ENCODE data around the gene FAM187B.
A peak's percentile ranks its signal among the peaks of the same experiment; 100 is the strongest.

DNA sequence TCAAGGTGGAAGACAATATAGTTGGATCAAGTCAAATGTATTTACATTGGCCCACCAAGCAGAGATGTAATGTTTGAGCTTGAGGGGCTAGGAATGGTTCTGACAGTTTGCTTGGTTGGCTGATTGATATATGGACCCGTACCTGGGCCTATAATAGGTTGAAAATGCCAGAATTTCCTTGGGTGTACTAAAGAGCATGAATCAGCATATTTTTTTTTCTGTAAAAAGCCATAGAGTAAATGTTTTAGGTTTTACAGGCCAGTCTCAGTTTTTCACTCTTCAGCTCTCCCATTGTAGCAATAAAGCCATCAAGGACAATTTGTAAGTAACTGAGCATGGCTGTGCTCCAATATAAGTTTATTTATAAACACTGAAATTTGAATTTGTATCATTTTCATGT, 47.2 kb downstream of the FAM187B start:
- no peak for TF ChIP-seq RAD21 (IDR thresholded peaks at IDR 0.05; ENCODE audit: low read length)
- TF ChIP-seq, protein P1, sequence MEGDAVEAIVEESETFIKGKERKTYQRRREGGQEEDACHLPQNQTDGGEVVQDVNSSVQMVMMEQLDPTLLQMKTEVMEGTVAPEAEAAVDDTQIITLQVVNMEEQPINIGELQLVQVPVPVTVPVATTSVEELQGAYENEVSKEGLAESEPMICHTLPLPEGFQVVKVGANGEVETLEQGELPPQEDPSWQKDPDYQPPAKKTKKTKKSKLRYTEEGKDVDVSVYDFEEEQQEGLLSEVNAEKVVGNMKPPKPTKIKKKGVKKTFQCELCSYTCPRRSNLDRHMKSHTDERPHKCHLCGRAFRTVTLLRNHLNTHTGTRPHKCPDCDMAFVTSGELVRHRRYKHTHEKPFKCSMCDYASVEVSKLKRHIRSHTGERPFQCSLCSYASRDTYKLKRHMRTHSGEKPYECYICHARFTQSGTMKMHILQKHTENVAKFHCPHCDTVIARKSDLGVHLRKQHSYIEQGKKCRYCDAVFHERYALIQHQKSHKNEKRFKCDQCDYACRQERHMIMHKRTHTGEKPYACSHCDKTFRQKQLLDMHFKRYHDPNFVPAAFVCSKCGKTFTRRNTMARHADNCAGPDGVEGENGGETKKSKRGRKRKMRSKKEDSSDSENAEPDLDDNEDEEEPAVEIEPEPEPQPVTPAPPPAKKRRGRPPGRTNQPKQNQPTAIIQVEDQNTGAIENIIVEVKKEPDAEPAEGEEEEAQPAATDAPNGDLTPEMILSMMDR (conservative IDR thresholded peaks at IDR 0.05; ENCODE audit: low read depth, low read length), result no peak
- no peak for TF ChIP-seq POLR2A (IDR thresholded peaks at IDR 0.05; ENCODE audit: low read depth, low read length)
- TF ChIP-seq, protein P2, sequence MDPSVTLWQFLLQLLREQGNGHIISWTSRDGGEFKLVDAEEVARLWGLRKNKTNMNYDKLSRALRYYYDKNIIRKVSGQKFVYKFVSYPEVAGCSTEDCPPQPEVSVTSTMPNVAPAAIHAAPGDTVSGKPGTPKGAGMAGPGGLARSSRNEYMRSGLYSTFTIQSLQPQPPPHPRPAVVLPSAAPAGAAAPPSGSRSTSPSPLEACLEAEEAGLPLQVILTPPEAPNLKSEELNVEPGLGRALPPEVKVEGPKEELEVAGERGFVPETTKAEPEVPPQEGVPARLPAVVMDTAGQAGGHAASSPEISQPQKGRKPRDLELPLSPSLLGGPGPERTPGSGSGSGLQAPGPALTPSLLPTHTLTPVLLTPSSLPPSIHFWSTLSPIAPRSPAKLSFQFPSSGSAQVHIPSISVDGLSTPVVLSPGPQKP (IDR thresholded peaks at IDR 0.05; ENCODE audit: borderline replicate concordance, low read depth, low read length), result no peak
- TF ChIP-seq, protein P3, sequence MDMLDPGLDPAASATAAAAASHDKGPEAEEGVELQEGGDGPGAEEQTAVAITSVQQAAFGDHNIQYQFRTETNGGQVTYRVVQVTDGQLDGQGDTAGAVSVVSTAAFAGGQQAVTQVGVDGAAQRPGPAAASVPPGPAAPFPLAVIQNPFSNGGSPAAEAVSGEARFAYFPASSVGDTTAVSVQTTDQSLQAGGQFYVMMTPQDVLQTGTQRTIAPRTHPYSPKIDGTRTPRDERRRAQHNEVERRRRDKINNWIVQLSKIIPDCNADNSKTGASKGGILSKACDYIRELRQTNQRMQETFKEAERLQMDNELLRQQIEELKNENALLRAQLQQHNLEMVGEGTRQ (IDR thresholded peaks at IDR 0.05; ENCODE audit: low read depth, low read length), result no peak
- no peak for TF ChIP-seq RFX5 (IDR thresholded peaks at IDR 0.05; ENCODE audit: low read depth, low read length)
- TF ChIP-seq MXI1 (IDR thresholded peaks at IDR 0.05; ENCODE audit: borderline replicate concordance, low read depth, low read length), result no peak
- TF ChIP-seq MAFK (IDR thresholded peaks at IDR 0.05; ENCODE audit: low read depth, low read length), result peak; percentile 61
- TF ChIP-seq RCOR1 (IDR thresholded peaks at IDR 0.05; ENCODE audit: insufficient replicate concordance, low read length), result no peak
